Ovary (tissue), 9 donors: ENCODE data around the gene RNU1-3. TPM values are rescaled to one million over a fixed set of nuclear protein-coding genes. Genes with fewer than 3 reads are reported as not detected.
"Not testable (repeated sequence)": the region's sequence is repeated elsewhere in the genome, so short reads cannot be mapped to it uniquely, and the experiment has no call there.

Source experiments
- DNase-seq, 5 donors: peaks; one replicate each; pipeline ENCODE4 v3.0.0-alpha.2; 2019 to 2020
- H3K27ac ChIP-seq, 2 donors: fragments of 200-600 bp; one replicate each; pipeline versions ENCODE4 v1.5.1 to v1.8.0; 2019 to 2022
- H3K27me3 ChIP-seq: fragments of 200-600 bp; one replicate; pipeline ENCODE4 v1.8.0; 2022
- H3K36me3 ChIP-seq: fragments of 200-600 bp; sonication (generic); one replicate; pipeline ENCODE4 v1.5.1; 2019
- H3K4me1 ChIP-seq: one replicate; pipeline ENCODE4 v1.8.1; 2013; ENCODE audit warnings: mild to moderate bottlenecking, moderate library complexity; ENCODE audit not compliant: insufficient read depth
- H3K4me3 ChIP-seq: fragments of 200-600 bp; sonication (generic); one replicate; pipeline ENCODE4 v1.5.1; 2017
- H3K9me3 ChIP-seq, 2 donors: fragments of 200-600 bp in 1 of 2; sonication (generic) in 1 of 2; one replicate each; pipeline versions ENCODE4 v1.5.1 to v1.8.1; 2013 to 2019; ENCODE audit warnings: mild to moderate bottlenecking in 1 of 2, moderate library complexity in 1 of 2
- EP300 ChIP-seq: sonication (generic); formaldehyde crosslinking; IDR thresholded peaks from one replicate; pipeline ENCODE4 v1.6.1; 2017; ENCODE audit warnings: antibody characterized with exemption
- POLR2A ChIP-seq: fragments of 450-650 bp; IDR thresholded peaks from one replicate; pipeline ENCODE4 v1.6.1; 2017; ENCODE audit warnings: antibody characterized with exemption, mild to moderate bottlenecking, moderate library complexity
- WGBS, 3 donors: extraction: QIAGEN DNeasy Blood & Tissue Kit in 1 of 3; methylation state at CpG; one replicate each; pipeline versions ENCODE4 v1.1.5 to v1.1.7; 2013 to 2017; 5-methylcytosine and 5-hydroxymethylcytosine counted together
- intact Hi-C, 4 donors: fragments of 100-400 bp; cut with DNase I; formaldehyde crosslinking; loops; one replicate each; pipeline versions ENCODE4 v1.11.0 to v1.15.1; 2022 to 2023
- polyA plus RNA-seq, 2 donors: library from polyadenylated mRNA; stranded (reverse); fragments of 200-250 nt in 1 of 2; fragments of 350-450 nt in 1 of 2; fragmentation: Illumina TruSeq in 1 of 2; extraction: RNeasy Lipid Tissue Mini Kit (QIAGEN cat#74804) in 1 of 2; gene quantifications; one replicate each; pipeline ENCODE4 v1.2.3, GENCODE V29; 2013 to 2014
- total RNA-seq, 7 donors: library from RNA; depleted of rRNA in 2 of 7; stranded (reverse); fragments of >200 nt in 2 of 7; fragmentation: NEBNext Ultra II Directional in 3 of 7; extraction: Animal tissue kit (Norgen Biotek cat#: 25700) in 3 of 7; gene quantifications; one replicate each; pipeline versions ENCODE4 v1.1.0 to v1.2.4, GENCODE V29; 2016 to 2023
- TF ChIP-seq, protein P1 (sequence below), 3 donors: fragments of 450-650 bp in 2 of 3; fragments of 200-600 bp in 1 of 3; IDR thresholded peaks; one replicate each; pipeline versions ENCODE4 v1.5.1 to v1.8.0; 2016 to 2022; ENCODE audit warnings: antibody characterized with exemption in 3 of 3, mild to moderate bottlenecking in 1 of 3
- donor health status: DM: no; HTN: no; CAD: no; lungs with moderate emphysema.
- donor health status: DM: no; HTN: no; CAD: no.
- donor health status: Bipolar disorder and iron deficiency.
- donor health status: DM: yes; HTN: yes; CAD: no.
- donor health status: DM: no; HTN: no; CAD: no.
- donor health status: DM: yes; HTN: yes; CAD: no.

RNU1-3 gene
- total and polyA plus RNA-seq, 9 donors: under 0.01 to 7,521 (median 3,807) TPM; not detected in 2

DNA sequence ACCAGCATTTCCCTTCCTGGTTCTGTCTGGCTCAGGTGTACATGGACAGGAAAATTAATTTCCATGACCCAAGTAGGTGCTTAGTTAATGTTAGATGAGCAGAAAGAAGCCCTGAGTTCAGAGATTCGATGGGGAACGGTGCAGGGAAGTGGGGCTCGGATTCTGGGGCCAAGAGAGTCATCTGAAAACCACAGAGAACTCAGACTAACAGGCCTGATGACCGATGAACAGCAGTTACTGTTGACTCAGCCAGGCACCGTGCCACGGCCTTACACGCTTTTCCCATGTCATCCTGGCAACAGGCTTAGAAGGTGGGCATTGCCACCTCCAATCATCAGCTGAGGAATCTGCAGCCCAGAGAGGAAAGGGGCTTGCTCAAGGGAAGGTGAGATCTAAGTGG, 43.4 kb downstream of the RNU1-3 start:
- intact Hi-C loops: loop anchor here in 1 of 4 donors (5.0 kb wide), 1 partner anchor 324 kb away; no protein-coding TSS in a partner anchor
- not testable (repeated sequence) for H3K27ac ChIP-seq, H3K4me3 ChIP-seq, H3K4me1 ChIP-seq, H3K9me3 ChIP-seq, H3K27me3 ChIP-seq, H3K36me3 ChIP-seq
- peak in 3 of 5 donors; percentile 11 to 48 (median 33) for DNase-seq
- 79 to 85% (median 80%) methylated on average over 7 of the region's 7 CpGs for WGBS, 3 donors

- H3K36me3 ChIP-seq, H3K4me3 ChIP-seq, H3K4me1 ChIP-seq, H3K9me3 ChIP-seq, H3K27me3 ChIP-seq, H3K27ac ChIP-seq: not testable (repeated sequence)
- intact Hi-C loops: loop anchor here in 2 of 4 donors (1.0 to 5.0 kb wide), 2 partner anchors 326 to 327 kb away; no protein-coding TSS in a partner anchor
- DNase-seq: peak in 4 of 5 donors; percentile 14 to 43 (median 31)
- WGBS, 3 donors: 86 to 90% (median 87%) methylated on average over 9 of the region's 9 CpGs
Observed at GRCh38 chr1:16621681-16622315, 45.0 kb downstream of the RNU1-3 start.

DNA sequence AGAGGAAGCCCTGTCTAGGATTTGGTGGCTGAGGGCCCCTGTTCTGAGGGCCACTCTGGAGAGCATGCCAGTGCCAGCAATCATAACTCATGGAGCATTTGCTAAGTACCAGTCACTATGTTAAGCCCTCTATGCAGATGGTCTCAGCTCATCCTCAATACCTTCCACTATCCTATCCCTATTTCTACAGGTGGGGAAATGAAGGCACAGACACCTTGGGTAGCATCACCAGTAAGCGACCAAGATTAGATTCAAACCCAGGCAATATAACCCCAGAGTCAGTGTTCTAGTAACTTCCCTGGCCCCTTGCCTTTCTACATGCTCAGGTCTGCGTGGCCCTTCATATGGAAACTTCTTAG, 45.5 kb downstream of the RNU1-3 start:
- Histone ChIP-seq H3K9me3 (no peaks in the 10 kb centered on the region), H3K27ac (no peak overlapping the region), H3K36me3 (peaks cover 2% of the 10 kb centered on the region), H3K4me3 (no peak overlapping the region), H3K27me3 (no peaks in the 10 kb centered on the region), H3K4me1 (no peaks in the 10 kb centered on the region)
- TF ChIP-seq, protein P1, sequence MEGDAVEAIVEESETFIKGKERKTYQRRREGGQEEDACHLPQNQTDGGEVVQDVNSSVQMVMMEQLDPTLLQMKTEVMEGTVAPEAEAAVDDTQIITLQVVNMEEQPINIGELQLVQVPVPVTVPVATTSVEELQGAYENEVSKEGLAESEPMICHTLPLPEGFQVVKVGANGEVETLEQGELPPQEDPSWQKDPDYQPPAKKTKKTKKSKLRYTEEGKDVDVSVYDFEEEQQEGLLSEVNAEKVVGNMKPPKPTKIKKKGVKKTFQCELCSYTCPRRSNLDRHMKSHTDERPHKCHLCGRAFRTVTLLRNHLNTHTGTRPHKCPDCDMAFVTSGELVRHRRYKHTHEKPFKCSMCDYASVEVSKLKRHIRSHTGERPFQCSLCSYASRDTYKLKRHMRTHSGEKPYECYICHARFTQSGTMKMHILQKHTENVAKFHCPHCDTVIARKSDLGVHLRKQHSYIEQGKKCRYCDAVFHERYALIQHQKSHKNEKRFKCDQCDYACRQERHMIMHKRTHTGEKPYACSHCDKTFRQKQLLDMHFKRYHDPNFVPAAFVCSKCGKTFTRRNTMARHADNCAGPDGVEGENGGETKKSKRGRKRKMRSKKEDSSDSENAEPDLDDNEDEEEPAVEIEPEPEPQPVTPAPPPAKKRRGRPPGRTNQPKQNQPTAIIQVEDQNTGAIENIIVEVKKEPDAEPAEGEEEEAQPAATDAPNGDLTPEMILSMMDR (IDR thresholded peaks at IDR 0.05): peak in 1 of 3 donors; percentile 6
- no peak for TF ChIP-seq EP300
- TF ChIP-seq POLR2A: no peak
- 95 to 97% (median 96%) methylated on average over 2 of the region's 2 CpGs for WGBS, 3 donors
- DNase-seq: no peak
- intact Hi-C loops: loop anchor here in 2 of 4 donors (1.0 to 5.0 kb wide), 2 partner anchors 326 to 327 kb away; no protein-coding TSS in a partner anchor

DNA sequence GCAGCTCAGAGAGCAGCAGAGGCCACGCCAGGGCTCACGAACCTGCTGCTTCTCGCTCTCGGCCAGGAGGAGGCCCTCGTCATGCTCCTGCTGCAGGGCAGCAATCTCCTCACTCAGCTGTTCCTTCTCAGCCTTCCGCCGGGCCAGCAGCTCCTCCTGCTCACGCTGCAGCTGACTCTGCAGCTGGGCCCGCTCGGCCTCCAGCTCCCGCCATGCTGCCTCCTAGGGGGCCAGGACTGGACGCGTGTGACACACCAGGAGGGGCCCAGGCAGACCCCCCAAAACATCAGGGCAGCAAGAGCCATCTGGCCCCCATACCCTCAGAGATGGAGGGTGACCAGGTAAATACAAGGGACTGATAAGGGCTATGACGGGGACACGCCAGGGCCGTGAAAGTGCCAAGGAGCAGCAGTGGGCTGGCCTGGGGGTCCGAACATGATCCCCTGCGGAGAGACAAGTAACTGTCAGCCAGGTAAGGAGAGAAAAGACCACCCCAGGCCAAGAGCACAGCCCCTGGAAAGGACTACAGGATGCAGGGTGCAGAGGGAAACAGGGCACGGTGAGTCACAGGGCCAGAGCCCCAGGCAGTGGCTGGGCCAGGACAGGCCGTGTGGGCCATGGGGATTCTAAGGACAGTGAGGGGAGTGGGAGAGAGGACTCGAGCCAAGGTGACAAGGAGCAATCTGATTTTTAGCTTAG, 46.8 kb downstream of the RNU1-3 start:
- not testable (repeated sequence) for H3K36me3 ChIP-seq, H3K27ac ChIP-seq, H3K9me3 ChIP-seq, H3K4me3 ChIP-seq, H3K4me1 ChIP-seq, H3K27me3 ChIP-seq
- intact Hi-C loops: loop anchor here in 1 of 4 donors (5.0 kb wide), 1 partner anchor 327 kb away; no protein-coding TSS in a partner anchor
- 72 to 85% (median 83%) methylated on average over 21 of the region's 21 CpGs for WGBS, 3 donors
- DNase-seq: peak in 3 of 5 donors; percentile 31 to 52 (median 45)

DNA sequence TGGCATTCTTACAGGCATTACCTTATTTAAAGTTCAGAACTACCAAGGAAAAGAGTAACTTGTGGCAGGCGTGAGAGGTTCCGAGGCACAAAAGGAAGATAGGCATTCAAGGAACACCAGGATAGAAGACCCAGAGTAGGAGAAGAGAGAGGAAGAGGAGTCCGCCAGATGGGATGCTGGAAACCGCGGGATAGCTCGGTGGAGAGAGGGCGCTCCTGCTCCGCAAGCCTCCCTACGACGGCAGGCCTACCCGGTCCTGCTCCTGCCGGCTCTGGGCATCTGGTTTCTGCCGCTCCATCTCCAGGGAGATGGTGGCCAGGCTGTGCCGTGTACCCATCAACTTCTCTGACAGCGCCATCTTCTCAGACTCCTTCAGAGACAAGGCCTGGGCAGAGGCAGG, 48.0 kb downstream of the RNU1-3 start:
- H3K27me3 ChIP-seq: no peaks in the 10 kb centered on the region
- no peak overlapping the region for H3K4me3 ChIP-seq
- no peak for TF ChIP-seq EP300
- TF ChIP-seq, protein P1 (IDR thresholded peaks at IDR 0.05): no peak
- no peak for TF ChIP-seq POLR2A
- H3K36me3 ChIP-seq: no peaks in the 10 kb centered on the region
- WGBS, 3 donors: 74 to 80% (median 77%) methylated on average over 15 of the region's 15 CpGs
- no peaks in the 10 kb centered on the region for H3K9me3 ChIP-seq
- intact Hi-C loops: no loop called here
- DNase-seq: peak in 3 of 5 donors; percentile 13 to 41 (median 34)
- H3K4me1 ChIP-seq: no peaks in the 10 kb centered on the region
- no peak overlapping the region for H3K27ac ChIP-seq
